Measurements from ENCODE around the gene NPW. TPM values are rescaled to one million over a fixed set of nuclear protein-coding genes. Genes with fewer than 3 reads are reported as not detected.

Gene NPW
- 0.85 and 0.88 TPM in 2 replicates for total RNA-seq (2014; rRNA removed; shearing (Covaris generic))
- 1.3 and 3.7 TPM in 2 replicates for total RNA-seq (2022)
- percentile 39 among the genes with signal in this experiment for Bru-seq, nascent RNA
- percentile 38 among the genes with signal in this experiment for BruChase-seq, experiment 1, labeled RNA remaining after a 6-hour chase
- BruChase-seq, experiment 2, labeled RNA remaining after a 2-hour chase: percentile 44 among the genes with signal in this experiment
- long read RNA-seq, partial matches to known transcripts: 0 of 2 reads
- long read RNA-seq, other reads (novel, unspliced or antisense): 2 of 2 reads

- peak; percentile 16 for DNase-seq (ENCODE audit: low spot score)
- TF ChIP-seq EZH2phosphoT487 (IDR thresholded peaks at IDR 0.05; ENCODE audit: borderline replicate concordance, low read depth, low read length): no peak
- TF ChIP-seq, protein P1, sequence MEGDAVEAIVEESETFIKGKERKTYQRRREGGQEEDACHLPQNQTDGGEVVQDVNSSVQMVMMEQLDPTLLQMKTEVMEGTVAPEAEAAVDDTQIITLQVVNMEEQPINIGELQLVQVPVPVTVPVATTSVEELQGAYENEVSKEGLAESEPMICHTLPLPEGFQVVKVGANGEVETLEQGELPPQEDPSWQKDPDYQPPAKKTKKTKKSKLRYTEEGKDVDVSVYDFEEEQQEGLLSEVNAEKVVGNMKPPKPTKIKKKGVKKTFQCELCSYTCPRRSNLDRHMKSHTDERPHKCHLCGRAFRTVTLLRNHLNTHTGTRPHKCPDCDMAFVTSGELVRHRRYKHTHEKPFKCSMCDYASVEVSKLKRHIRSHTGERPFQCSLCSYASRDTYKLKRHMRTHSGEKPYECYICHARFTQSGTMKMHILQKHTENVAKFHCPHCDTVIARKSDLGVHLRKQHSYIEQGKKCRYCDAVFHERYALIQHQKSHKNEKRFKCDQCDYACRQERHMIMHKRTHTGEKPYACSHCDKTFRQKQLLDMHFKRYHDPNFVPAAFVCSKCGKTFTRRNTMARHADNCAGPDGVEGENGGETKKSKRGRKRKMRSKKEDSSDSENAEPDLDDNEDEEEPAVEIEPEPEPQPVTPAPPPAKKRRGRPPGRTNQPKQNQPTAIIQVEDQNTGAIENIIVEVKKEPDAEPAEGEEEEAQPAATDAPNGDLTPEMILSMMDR (conservative IDR thresholded peaks at IDR 0.05; ENCODE audit: low read length): no peak
- Histone ChIP-seq H3K4me2 (ENCODE audit: low read length) (no peak within 1 kb of the TSS; the same call in 1 of the 2 replicates), H3K9me3 (ENCODE audit: low read length) (no peaks in the 10 kb centered on the region), H3K4me1 (ENCODE audit: insufficient read depth, low read length, poor library complexity, severe bottlenecking) (peaks cover 13% of the 10 kb centered on the region), H3K9me2 (ENCODE audit: insufficient read depth, low read length) (no peaks in the 10 kb centered on the region), H3K4me3 (ENCODE audit: low read depth, low read length, poor library complexity, severe bottlenecking) (no peak within 1 kb of the TSS), H3K27ac (ENCODE audit: low read depth, low read length, poor library complexity, severe bottlenecking) (no peak within 1 kb of the TSS), H3K79me2 (ENCODE audit: insufficient read depth, low read depth, low read length) (no peaks in the 10 kb centered on the region), H2AFZ (ENCODE audit: low read length) (no peak within 1 kb of the TSS), H4K20me1 (ENCODE audit: insufficient read depth, low read length) (no peaks in the 10 kb centered on the region), H3K36me3 (ENCODE audit: insufficient read depth, low read length) (no peaks in the 10 kb centered on the region)
- ChIA-PET CTCF (ENCODE audit: unreplicated experiment) (no interaction called here), POLR2A (no interaction called here)
- no TSS peak for BruUV-seq (replicated peaks)
- intact Hi-C loops (cut with micrococcal nuclease; ENCODE audit: unreplicated experiment): no loop called here
Observed at GRCh38 chr16:2019518-2019920, at the start of gene NPW. Gene NPW, plus strand, starts transcription at chr16:2019785.

DNA sequence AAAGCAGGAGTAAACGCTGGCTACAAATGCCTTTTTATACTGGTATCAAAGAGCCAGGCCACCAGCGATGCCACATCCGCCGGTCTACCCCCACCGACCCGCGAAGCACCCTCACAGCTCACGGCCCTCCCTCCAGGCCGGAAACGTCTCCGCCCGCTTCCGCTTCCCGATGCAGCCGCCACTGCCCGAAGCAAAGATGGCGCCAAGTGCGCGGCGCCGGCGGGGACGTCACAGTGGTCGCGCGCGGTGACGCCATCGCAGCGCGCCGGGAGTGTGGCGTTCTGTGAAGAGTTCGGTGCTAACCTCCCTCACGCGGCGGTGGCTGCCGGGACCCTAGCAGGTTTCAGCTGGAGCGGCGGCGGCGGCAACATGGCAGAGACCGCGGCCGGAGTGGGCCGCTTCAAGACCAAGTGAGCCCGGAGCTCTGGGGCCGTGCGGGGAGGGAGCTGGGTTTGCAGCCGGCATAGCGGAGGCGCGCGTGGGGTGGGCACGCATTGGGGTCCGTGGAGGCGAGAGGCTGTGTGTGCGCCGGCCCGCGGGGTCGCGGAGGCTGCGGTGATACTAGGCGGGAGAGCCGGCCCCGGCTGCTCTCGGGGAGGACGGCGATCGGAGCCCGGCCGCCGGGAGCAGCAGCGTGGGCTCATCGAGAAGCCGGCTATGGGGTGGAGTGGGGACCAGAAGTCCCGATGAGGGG, 47.6 kb upstream of the NPW start, which contains the start of gene TBL3:
TBL3 (plus strand) TSS at position 258 of the 694 bp plus-strand sequence; CDS start at position 370, 112 bp downstream.
- Histone ChIP-seq H3K79me2 (ENCODE audit: insufficient read depth, low read depth, low read length) (peaks cover 28% of the 10 kb centered on the region), H2AFZ (ENCODE audit: low read length) (peak within 1 kb of the TSS; percentile 67; the same call in 1 of the 2 replicates), H3K4me2 (ENCODE audit: low read length) (peak within 1 kb of the TSS; percentile 95), H3K9me2 (ENCODE audit: insufficient read depth, low read length) (no peaks in the 10 kb centered on the region), H3K9me3 (ENCODE audit: low read length) (no peaks in the 10 kb centered on the region), H4K20me1 (ENCODE audit: insufficient read depth, low read length) (no peaks in the 10 kb centered on the region), H3K4me1 (ENCODE audit: insufficient read depth, low read length, poor library complexity, severe bottlenecking) (peaks cover 12% of the 10 kb centered on the region), H3K4me3 (ENCODE audit: low read depth, low read length, poor library complexity, severe bottlenecking) (peak within 1 kb of the TSS; percentile 86), H3K36me3 (ENCODE audit: insufficient read depth, low read length) (peaks cover 34% of the 10 kb centered on the region), H3K27ac (ENCODE audit: low read depth, low read length, poor library complexity, severe bottlenecking) (peak within 1 kb of the TSS; percentile 88)
- no peak for TF ChIP-seq EZH2phosphoT487 (IDR thresholded peaks at IDR 0.05; ENCODE audit: borderline replicate concordance, low read depth, low read length)
- TF ChIP-seq, protein P1 (conservative IDR thresholded peaks at IDR 0.05; ENCODE audit: low read length): no peak
- intact Hi-C loops (cut with micrococcal nuclease; ENCODE audit: unreplicated experiment): loop anchor here (1.0 kb wide), 1 partner anchor 12 kb away; the partner anchor contains the start of gene GFER
- POLR2A ChIA-PET: interaction anchor here (0.6 to 1.2 kb wide), 5 partner anchors 12 to 1630 kb away, joined by 3 read pairs; no protein-coding TSS in a partner anchor
- CTCF ChIA-PET (ENCODE audit: unreplicated experiment): no interaction called here
- peak; percentile 97 for DNase-seq (ENCODE audit: low spot score)
- BruUV-seq (replicated peaks): no TSS peak

All from OCI-LY7 (cell line).